Measurements from ENCODE around the gene TMEM150B.

TMEM150B gene

GRCh38 chr19:55355213-55355821 lies 30.2 kb upstream of the TMEM150B start:
- DNase-seq, result no peak

- DNase-seq, result no peak
These were observed 29.6 kb upstream of the TMEM150B start, which contains the start of gene COX6B2 for GRCh38 chr19:55354698-55355212. Gene COX6B2 (minus strand): TSS chr19:55354719. CDS start chr19:55354521, 198 bp downstream.

DNA sequence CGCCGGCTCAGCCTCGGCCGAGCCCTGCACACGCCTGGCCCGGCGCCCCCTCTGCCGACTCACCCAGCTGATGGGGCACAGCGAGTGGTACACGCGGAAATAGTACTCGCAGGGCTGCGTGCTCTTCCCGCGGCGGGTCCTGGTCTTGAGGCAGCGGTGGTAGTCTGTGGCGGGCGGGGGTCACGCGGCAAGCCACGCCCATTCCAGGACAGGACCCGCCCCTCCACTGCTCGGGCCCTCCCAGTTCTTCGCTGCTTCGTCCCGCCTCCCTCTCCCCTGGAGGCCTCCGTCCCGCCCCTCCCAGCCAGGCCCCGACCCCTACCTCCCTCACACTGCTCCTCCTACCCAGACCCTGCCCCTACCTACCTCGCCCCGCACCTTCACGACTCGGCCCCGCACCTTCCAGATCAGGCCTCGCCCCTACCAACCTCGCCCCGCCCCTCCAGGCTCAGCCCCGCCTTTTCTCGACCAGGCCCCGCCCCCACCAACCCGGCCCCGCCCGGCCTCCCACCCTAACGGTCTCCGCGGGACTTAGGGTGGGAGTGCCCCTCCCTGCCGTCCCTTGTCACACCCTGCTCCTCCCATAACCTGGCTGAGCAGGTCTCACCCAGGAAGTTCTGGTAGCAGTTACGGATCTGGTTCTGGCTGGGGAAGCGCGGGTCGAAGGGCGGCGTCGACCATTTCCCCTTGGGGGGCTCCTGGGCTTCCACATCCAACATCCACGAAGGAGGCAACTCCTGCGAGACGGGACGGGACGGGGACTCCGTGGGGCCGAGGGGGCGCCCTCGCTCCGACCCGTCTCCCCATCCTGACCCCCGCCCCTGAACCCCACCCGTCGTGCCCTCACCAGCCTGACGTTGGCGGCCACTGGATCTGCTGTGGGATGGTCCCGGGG lies 28.9 kb upstream of the TMEM150B start:
- DNase-seq, result peak in 5 of 56 donors; percentile 14 to 77 (median 17)

GRCh38 chr19:55353356-55353802 lies 28.2 kb upstream of the TMEM150B start:
- DNase-seq, result no peak

DNA sequence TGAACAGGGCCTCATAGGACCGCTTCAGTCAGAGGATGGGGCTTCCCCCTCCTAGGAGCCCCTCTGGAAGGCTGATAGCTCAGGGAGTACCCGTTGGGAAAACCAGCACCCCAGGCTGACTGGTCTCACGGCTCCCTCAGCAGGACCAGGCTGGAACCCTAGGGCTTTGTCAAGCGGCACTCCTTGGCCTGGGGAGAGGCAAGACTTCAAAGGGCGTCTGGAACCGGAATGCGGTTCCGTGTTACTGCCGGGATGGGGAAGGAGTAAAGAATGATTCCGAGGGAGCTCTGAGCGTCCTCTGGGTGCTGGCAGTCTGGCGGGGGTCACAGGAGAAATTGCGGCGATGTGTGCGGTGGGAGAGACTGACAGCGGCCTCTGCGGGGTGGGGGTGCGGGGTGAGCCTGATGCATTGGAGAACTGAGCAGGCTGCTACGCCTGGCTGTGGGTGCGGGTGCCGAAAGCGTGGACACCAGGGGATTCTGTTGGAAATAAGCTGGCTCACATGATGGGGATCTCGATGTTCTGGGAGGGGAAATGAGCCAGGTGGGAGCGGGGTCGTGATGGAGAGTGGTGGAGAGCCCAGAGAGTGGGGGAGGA lies 27.5 kb upstream of the TMEM150B start:
- DNase-seq, result no peak

GRCh38 chr19:55352040-55352439 lies 26.9 kb upstream of the TMEM150B start:
- no peak for DNase-seq

DNA sequence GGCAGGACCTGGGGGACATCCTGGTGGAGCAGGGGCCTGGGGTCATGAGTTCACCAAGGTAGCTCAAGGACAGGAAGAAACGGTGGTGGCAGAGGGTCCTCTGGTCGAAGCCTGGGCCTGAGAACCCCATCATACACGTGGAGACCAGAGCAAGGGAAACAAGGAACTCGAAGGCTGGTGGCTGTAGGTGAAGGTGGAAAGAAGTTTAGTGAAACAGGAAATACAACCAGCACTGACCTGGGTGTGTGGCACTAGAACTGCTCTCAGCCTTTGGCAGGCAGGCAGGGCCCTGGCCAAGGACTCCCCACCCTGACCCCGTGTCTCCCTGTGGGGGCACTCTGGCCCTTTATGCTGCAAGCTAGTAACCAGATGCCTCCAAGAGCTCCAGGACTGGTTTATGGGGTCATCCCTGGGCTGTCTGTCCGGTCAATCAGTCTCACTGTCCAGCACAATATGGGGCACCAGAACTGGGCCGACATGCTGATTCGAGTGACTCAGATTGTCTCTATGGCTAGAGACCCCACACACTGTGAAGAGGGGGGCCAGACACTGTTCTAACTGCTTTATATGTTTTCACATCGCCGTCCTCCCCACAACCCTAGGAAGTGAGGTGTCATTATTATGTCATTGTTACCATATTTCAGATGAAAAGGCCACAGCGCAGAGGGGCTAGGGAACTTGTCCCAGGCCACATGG lies 25.6 kb upstream of the TMEM150B start:
- DNase-seq, result no peak

GRCh38 chr19:55348317-55349034 lies 23.3 kb upstream of the TMEM150B start:
- DNase-seq, result peak in 1 of 56 donors; percentile 2

DNA sequence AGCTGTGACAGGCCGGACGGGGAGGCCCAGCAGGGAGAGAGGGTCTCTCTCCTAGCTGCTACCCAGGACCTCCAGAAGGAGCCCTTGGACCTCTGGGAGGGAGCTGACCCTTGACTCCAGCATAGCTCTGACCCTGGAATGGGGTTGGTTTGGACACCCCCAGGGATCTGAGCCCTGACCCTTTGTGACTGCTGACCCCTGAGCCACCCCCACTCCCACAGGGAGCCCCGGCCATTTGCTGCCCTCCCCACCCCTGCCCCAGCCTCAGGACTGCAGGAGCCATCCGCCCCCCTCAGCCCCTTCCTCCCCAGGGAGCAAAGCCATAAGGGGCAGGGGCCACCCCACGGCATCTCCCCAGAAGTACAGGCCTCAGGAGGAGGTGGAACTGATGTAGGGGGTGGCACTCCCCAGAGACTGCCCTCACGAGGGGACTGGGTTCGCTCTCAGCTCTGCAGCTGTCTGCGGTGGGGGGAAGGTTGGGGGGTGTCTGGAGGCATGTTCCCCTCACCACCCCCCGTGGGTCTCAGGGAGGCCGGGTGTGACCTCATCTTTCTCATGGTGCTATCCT lies 22.4 kb upstream of the TMEM150B start:
- DNase-seq, result no peak

DNA sequence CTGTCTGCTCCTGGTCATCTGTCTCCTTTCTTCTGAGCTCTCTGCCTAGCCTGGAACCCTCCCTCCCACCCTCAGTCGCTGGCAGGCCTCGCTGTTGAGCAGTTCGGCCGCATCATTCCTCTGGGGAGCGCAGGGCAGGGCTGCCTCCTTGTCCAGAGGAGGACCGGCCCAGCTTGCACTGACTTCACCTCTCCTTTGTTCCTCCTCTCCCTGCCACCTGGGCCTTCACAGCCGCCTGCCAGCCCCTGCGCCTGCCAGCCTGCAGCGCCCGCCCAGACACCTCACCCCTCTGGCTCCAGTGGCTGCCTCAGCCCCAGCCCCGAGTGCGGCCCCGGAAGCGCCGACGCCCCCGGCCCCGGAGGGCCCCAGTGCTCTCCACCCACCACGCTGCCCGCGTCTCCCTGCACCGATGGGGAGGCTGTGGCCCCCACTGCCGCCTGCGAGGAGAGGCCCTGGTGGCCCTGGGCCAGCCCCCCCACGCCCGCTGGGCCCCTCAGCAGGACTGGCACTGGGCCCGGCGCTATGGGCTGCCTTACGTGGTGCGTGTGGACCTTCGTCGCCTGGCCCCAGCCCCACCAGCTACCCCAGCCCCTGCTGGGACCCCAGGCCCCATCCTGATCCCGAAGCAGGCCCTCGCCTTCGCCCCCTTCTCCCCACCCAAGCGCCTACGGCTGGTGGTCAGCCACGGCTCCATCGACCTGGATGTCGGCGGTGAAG lies 21.7 kb upstream of the TMEM150B start:
- DNase-seq, result no peak

- peak in 2 of 56 donors; percentile 16 to 51 for DNase-seq
These were observed 20.9 kb upstream of the TMEM150B start for GRCh38 chr19:55345818-55346724.

GRCh38 chr19:55345101-55345817 lies 20.1 kb upstream of the TMEM150B start:
- no peak for DNase-seq

DNA sequence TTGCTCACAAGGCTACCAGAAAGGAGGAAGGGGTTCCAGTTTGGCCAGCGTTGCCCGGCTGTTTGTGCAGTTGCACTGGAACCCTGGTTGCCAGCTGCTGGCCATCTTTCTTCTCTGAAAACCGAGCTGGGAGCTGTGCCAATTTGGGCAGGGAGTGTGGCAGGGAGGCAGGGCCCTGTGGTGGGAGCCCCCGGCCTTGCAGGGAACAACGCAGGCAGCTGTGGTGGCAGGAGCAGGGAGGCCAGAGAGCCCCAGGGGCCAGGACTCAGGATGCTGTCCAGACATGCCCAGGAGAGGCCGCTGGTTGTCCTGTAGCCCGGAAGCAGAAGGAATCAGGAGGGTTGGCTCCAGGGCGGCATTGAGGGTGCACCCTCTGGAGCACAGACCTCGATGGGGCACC lies 19.3 kb upstream of the TMEM150B start:
- DNase-seq, result peak in 45 of 56 donors; percentile 4 to 77 (median 43)

GRCh38 chr19:55341595-55342531 lies 16.7 kb upstream of the TMEM150B start:
- DNase-seq, result no peak

DNA sequence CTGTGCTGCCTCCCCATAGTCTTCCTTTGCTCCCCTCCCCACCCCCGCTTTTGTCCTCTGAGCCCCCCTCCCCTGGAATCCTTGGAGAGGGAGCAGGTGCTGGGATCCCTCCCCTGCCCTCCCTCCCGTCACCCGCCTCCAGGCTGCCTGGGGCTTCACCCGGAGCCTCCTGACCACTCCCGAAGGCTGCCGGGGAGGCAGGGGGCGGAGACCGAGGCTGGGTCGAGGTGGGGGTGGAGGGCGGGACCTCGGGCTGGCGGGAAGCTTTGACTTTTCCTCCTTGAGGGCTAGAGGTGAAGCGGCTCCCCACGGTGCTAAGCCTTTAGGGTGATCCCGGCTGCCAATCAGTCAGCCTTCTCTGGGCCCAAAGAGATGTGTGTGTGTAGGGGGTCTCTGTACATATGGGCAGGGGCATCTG lies 16.0 kb upstream of the TMEM150B start:
- DNase-seq, result peak in 26 of 56 donors; percentile 8 to 56 (median 26)

- peak in 6 of 56 donors; percentile 8 to 30 (median 21) for DNase-seq
These were observed 15.6 kb upstream of the TMEM150B start for GRCh38 chr19:55340784-55341147.

Measured in amygdala (tissue), 56 donors.